B cell (primary cell): ENCODE measurements around the gene NDUFB10. TPM values are rescaled to one million over a fixed set of nuclear protein-coding genes. Genes with fewer than 3 reads are reported as not detected.
A peak's percentile ranks its signal among the peaks of the same experiment; 100 is the strongest.

Source experiments
- ATAC-seq: fragments of 200-7000 bp; cut with Tn5 transposase; one replicate; pipeline ENCODE4 v1.10.0; 2021; ENCODE audit warnings: low read depth, mild to moderate bottlenecking, moderate number of reproducible peaks, moderate library complexity
- CTCF ChIA-PET: fragments of 350-600 bp; sonication (Branson Sonifier 250); formaldehyde crosslinking; loops from one replicate; lab custom pipeline; 2021; ENCODE audit warnings: antibody characterized with exemption, inconsistent platforms; lab: Charles Lee
- POLR2A ChIA-PET: fragments of 350-600 bp; sonication (Branson Sonifier 250); formaldehyde crosslinking; loops from one replicate; lab custom pipeline; 2021; ENCODE audit warnings: antibody characterized with exemption; lab: Charles Lee
- DNase-seq: peaks from one replicate; pipeline ENCODE4 v3.0.0; 2013
- H2AFZ ChIP-seq: 2 replicates; pipeline ENCODE4 v1.6.1; 2012; ENCODE audit warnings: mild to moderate bottlenecking, low read depth, low read length; ENCODE audit not compliant: insufficient read depth, poor library complexity, severe bottlenecking
- H3K27ac ChIP-seq, 2 donors: 1 replicate in 1 of 2; 2 replicates in 1 of 2; pipeline ENCODE4 v1.5.1; 2012 to 2013; ENCODE audit warnings: low read length in 2 of 2, mild to moderate bottlenecking in 2 of 2, moderate library complexity in 1 of 2
- H3K27me3 ChIP-seq, 4 experiments: fragments of 200-600 bp in 1 of 4; sonication (generic) in 1 of 4; replicated peaks in 1 of 4; 1 replicate in 2 of 4; 2 replicates in 2 of 4; pipeline versions ENCODE4 v1.6.1 to v1.7.0; 2013 to 2016; ENCODE audit warnings: low read length in 3 of 4, mild to moderate bottlenecking in 2 of 4, mixed read lengths in 1 of 4, moderate library complexity in 1 of 4; ENCODE audit not compliant: insufficient read depth in 4 of 4, control insufficient read depth in 3 of 4; ENCODE audit errors: control extremely low read depth in 1 of 4
- H3K36me3 ChIP-seq, 2 experiments: replicated peaks in 1 of 2; 1 replicate in 1 of 2; 2 replicates in 1 of 2; pipeline versions ENCODE4 v1.6.1 to v1.7.1; 2013; ENCODE audit warnings: low read length in 1 of 2; ENCODE audit not compliant: insufficient read depth in 2 of 2, control insufficient read depth in 1 of 2; ENCODE audit errors: control extremely low read depth in 1 of 2, extremely low read depth in 1 of 2
- H3K4me1 ChIP-seq, 2 donors: fragments of 200-600 bp in 1 of 2; sonication (generic) in 1 of 2; 1 replicate in 1 of 2; 2 replicates in 1 of 2; pipeline versions ENCODE4 v1.5.1 to v1.6.1; 2013 to 2017; ENCODE audit warnings: low read length in 2 of 2; ENCODE audit not compliant: control insufficient read depth in 2 of 2, insufficient read depth in 2 of 2
- H3K4me2 ChIP-seq: replicated peaks from 2 replicates; pipeline ENCODE3; 2012; ENCODE audit warnings: mild to moderate bottlenecking, low read depth, low read length; ENCODE audit not compliant: poor library complexity, severe bottlenecking
- H3K4me3 ChIP-seq, 5 experiments: fragments of 200-600 bp in 1 of 5; sonication (generic) in 1 of 5; 1 replicate in 3 of 5; 2 replicates in 2 of 5; pipeline versions ENCODE4 v1.5.1 to v1.7.0; 2011 to 2016; ENCODE audit warnings: low read length in 4 of 5, mild to moderate bottlenecking in 4 of 5, low read depth in 2 of 5, control low read depth in 1 of 5, moderate library complexity in 1 of 5; ENCODE audit not compliant: insufficient read depth in 1 of 5; ENCODE audit errors: control extremely low read depth in 1 of 5, extremely low read depth in 1 of 5
- H3K79me2 ChIP-seq: fragments of 200-600 bp; sonication (generic); one replicate; pipeline ENCODE4 v1.6.0; 2016; ENCODE audit warnings: low read length; ENCODE audit not compliant: control insufficient read depth, insufficient read depth
- H3K9ac ChIP-seq: fragments of 200-600 bp; sonication (generic); 2 replicates; pipeline ENCODE4 v1.6.1; 2017; ENCODE audit warnings: mild to moderate bottlenecking, low read length, moderate library complexity
- H3K9me3 ChIP-seq, 3 donors: one replicate each; pipeline versions ENCODE4 v1.6.1 to v1.7.1; 2013; ENCODE audit warnings: low read length in 2 of 3; ENCODE audit not compliant: control insufficient read depth in 2 of 3, insufficient read depth in 1 of 3; ENCODE audit errors: control extremely low read depth in 1 of 3
- H4K20me1 ChIP-seq: 2 replicates; pipeline ENCODE4 v1.6.0; 2012; ENCODE audit warnings: mild to moderate bottlenecking, low read length; ENCODE audit not compliant: insufficient read depth, control insufficient read depth, poor library complexity, severe bottlenecking
- H3K27ac Mint-ChIP-seq: one replicate; pipeline ENCODE4 v1.8.0; 2021; ENCODE audit warnings: mixed read lengths
- H3K27me3 Mint-ChIP-seq: one replicate; pipeline ENCODE4 v1.8.0; 2021; ENCODE audit warnings: mixed read lengths
- H3K4me1 Mint-ChIP-seq: one replicate; pipeline ENCODE4 v1.8.0; 2021; ENCODE audit warnings: mixed read lengths
- H3K4me3 Mint-ChIP-seq: one replicate; pipeline ENCODE4 v1.8.0; 2021; ENCODE audit warnings: mixed read lengths
- H3K9me3 Mint-ChIP-seq: one replicate; pipeline ENCODE4 v1.8.0; 2022; ENCODE audit warnings: mixed read lengths; ENCODE audit not compliant: insufficient read depth
- CTCF ChIP-seq: fragments of 200-600 bp; IDR thresholded peaks from one replicate; pipeline ENCODE4 v1.8.0; 2022; ENCODE audit warnings: antibody characterized with exemption, mild to moderate bottlenecking
- EZH2 ChIP-seq: IDR thresholded peaks from 2 replicates; pipeline ENCODE4 v1.6.1; 2012; ENCODE audit warnings: borderline replicate concordance, low read depth, mild to moderate bottlenecking, moderate library complexity, low read length; ENCODE audit not compliant: insufficient read depth, poor library complexity, severe bottlenecking
- WGBS: methylation state at CpG from one replicate; pipeline ENCODE4 v1.1.5; 2013; ENCODE audit warnings: missing lambda C conversion rate; ENCODE audit not compliant: insufficient coverage; 5-methylcytosine and 5-hydroxymethylcytosine counted together
- intact Hi-C: fragments of 100-400 bp; cut with micrococcal nuclease; formaldehyde crosslinking; loops from one replicate; pipeline ENCODE4 v1.10.0; 2022
- polyA plus RNA-seq: library from polyadenylated mRNA; depleted of rRNA; stranded (reverse); fragments of >200 nt; gene quantifications from 2 replicates; pipeline ENCODE4 v1.2.3, GENCODE V29; 2012
- total RNA-seq, 2 donors: library from RNA; stranded (reverse); fragments of 120-200 nt in 1 of 2; gene quantifications; 1 replicate in 1 of 2; 2 replicates in 1 of 2; pipeline versions ENCODE4 v1.2.3 to v1.2.4, GENCODE V29; 2013 to 2022

The NDUFB10 gene
- total and polyA plus RNA-seq, 2 donors (not counting 1 experiment from before 2014, with no cell fraction given) = 70.4 to 92.6 TPM

- H3K27me3 ChIP-seq = no peaks in the 10 kb centered on the region
- peak; percentile 46 for DNase-seq
- TF ChIP-seq EZH2 (no peak), CTCF (no peak)
- H3K4me1 ChIP-seq = peaks cover 14 to 19% of the 10 kb centered on the region in 2 donors
- H2AFZ ChIP-seq = peak overlapping the region; percentile 91
- H3K4me3 ChIP-seq = peak overlapping the region; percentile 42 to 83 (median 73)
- no peaks in the 10 kb centered on the region for H3K9me3 ChIP-seq
- Mint-ChIP-seq H3K27ac (peak overlapping the region; percentile 37), H3K4me1 (peaks cover 21% of the 10 kb centered on the region), H3K9me3 (no peaks in the 10 kb centered on the region), H3K4me3 (peak overlapping the region; percentile 90), H3K27me3 (no peaks in the 10 kb centered on the region)
- H3K27ac ChIP-seq = peak overlapping the region in 1 of 2 donors; percentile 45
- no peaks in the 10 kb centered on the region for H3K79me2 ChIP-seq
- WGBS = 19% methylated on average over 12 of the region's 17 CpGs
- peak overlapping the region; percentile 82 for H3K9ac ChIP-seq
- H3K36me3 ChIP-seq = peaks cover 0 to 12% of the 10 kb centered on the region in 2 experiments
- POLR2A ChIA-PET = interaction anchor here (0.8 to 0.9 kb wide), 2 partner anchors 10 to 49 kb away, joined by 3 read pairs; no protein-coding TSS in a partner anchor
- H3K4me2 ChIP-seq = peak overlapping the region; percentile 81
- no peak for ATAC-seq
- CTCF ChIA-PET = interaction anchor here (1.7 kb wide), 1 partner anchor 14 kb away, joined by 5 read pairs; no protein-coding TSS in a partner anchor
- intact Hi-C loops = loop anchor here (1.0 to 10.0 kb wide), 2 partner anchors 13 to 53 kb away; no protein-coding TSS in a partner anchor
- H4K20me1 ChIP-seq = no peaks in the 10 kb centered on the region
Observed at GRCh38 chr16:1942047-1942809, 17.1 kb upstream of the NDUFB10 start.
